ENCODE data around the gene PDE8A.

GRCh38 chr15:85120351-85121113 is 138.9 kb downstream of the PDE8A start:
- TF ChIP-seq CTCF (conservative IDR thresholded peaks at IDR 0.05; ENCODE audit: low read length) (no peak), EZH2phosphoT487 (IDR thresholded peaks at IDR 0.05; ENCODE audit: borderline replicate concordance, low read depth, low read length) (no peak)
